HUDEP-2 (cell line): Measurements from ENCODE around the gene GPR183.

Experiments used
- DNase-seq, 76 experiments: peaks; one replicate each; lab custom pipeline; 2025; ENCODE audit not compliant: unreplicated experiment in 76 of 76; lab: John Stamatoyannopoulos, UW

GPR183 gene, protein sequence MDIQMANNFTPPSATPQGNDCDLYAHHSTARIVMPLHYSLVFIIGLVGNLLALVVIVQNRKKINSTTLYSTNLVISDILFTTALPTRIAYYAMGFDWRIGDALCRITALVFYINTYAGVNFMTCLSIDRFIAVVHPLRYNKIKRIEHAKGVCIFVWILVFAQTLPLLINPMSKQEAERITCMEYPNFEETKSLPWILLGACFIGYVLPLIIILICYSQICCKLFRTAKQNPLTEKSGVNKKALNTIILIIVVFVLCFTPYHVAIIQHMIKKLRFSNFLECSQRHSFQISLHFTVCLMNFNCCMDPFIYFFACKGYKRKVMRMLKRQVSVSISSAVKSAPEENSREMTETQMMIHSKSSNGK

DNA sequence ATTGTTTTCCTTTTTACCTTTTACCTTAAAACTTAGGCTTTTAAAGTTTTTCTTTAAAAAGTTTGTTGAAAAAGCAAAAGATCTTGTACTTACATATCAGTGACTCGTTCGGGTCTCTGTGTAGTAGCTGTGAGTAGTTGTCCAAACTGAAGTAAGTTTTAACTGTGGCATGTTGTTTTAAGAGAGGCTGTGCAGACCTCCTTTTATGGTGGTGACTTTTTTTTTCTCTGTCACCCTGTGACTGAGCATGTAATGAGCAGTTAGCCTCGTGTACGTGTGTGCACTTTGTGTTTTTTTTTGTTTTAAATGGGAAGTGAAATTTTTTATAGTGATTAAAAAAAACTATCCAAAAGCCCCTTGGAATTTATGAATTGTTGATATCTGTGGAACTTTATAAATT lies at the start of gene GPR183:
Gene GPR183 (minus strand): TSS at position 153 of the 400 bp plus-strand sequence. CDS start 11,254 bp downstream, outside the sequence.
- no peak for DNase-seq

DNA sequence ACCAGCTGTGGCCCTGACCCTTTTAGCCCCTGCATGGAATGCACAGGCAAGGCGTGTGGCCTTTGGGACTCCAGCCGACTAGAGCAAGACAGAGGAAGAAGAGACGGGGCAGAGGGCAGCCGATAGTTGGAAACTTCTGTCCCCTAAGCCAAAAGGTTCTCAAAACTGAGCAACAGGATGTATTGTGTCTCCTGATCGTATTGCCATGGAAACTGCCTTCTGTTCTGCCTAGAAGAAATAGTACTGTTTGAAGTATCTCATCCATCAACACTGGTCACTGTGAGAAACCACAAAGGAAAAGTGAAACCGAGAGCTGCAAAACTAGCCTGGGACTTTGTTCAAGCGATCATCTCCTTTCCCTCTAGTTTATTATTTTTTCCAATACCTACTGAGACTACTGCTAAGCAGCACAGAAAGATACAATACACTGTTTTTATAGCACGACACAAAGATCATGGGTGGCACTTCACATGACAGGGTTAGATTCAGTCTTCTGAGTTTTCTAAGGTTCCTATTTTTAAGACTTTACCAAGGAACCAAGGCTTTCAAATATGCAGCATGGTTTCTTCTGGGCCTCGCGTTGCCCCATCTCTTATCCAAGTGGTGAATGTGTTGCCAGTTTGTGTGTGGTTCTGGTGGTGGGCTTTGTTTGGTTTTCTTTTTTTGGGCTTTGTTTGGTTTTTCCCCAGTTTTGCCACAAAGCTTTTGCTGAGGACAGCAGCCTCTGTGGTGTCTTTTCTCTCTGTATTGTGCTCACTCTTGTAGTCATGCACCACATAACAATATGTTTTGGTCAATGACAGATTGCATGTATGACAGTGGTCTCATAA lies 49.3 kb upstream of the GPR183 start:
- DNase-seq: peak in 2 of 76 experiments; percentile 8 to 29

GRCh38 chr13:99356012-99356261 lies 48.7 kb upstream of the GPR183 start:
- no peak for DNase-seq

DNA sequence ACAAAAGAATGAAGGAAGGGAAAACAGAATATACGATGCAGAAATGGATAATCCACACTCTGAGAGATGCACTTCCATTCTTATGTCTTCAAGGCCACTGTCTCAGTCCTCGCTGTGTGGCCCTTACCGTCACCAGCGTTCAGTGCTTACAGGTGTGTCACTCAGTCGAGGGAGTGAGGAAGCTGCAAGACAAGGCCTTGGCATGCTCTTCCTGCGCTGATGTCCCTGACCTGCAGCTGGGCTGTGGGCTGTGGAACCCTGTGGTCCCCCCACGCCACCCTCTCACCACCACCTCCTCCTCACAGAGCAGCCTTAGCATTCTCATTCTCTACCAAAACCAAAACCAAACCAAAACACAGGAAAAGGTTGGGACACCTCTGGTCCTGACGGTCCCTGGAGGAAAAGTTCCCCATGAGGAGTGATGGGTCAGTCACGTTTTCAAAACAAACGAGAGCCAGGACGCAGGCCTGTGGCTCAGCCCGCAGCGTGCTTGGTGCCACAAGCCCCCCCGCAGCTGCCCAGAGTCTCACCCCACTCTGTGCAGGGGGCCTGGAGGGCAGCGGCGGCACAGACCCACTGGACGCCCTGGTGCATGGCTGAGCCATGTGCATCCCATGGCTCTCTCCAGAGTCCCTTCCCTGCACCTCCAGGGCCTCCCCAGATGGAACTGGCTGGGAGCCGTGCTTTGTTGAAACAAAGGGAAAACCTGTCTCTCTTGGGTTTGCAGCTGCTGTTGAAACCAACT lies 48.2 kb upstream of the GPR183 start:
- DNase-seq: no peak

GRCh38 chr13:99354371-99354951 lies 47.3 kb upstream of the GPR183 start:
- no peak for DNase-seq

- no peak for DNase-seq
Observed at GRCh38 chr13:99353836-99354235, 46.6 kb upstream of the GPR183 start.

DNA sequence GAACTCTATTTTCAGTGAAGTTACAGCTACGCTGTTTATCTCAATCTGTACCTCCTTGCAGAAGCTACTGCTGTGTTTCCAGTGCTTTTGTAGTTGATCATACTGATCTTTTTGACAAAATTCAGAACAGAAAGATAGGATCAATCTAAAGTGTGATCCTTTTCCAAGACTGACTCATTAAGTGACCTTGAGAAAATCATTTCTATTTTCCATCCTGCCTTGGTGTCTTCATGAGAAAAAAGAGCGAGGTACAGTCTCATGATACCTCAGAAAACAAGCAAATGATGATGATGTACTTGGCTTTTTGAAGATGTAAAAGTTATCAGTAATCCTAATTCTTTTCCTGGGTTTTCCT lies 46.0 kb upstream of the GPR183 start:
- DNase-seq: no peak

- no peak for DNase-seq
Observed at GRCh38 chr13:99352351-99353245, 45.4 kb upstream of the GPR183 start.

DNA sequence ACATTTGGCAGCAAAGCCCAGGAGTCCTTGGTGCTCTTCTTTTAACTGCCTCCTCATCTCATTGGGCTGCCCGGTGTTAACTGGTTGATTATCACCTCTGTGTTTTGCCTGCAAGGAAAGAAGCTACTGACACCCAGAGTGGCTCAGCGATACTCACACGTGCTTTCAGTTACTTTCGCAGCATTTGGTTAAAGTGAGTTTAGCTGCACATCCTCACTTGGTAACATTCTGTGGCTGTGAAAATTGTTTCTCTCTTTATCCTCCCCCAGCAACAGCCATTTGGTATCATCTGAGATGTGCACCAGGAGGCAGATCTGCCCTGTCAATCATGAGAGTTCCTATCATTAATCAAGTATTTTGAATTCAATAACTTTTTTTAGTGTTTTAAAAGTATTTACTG lies 44.6 kb upstream of the GPR183 start:
- no peak for DNase-seq

- DNase-seq: no peak
Observed at GRCh38 chr13:99350191-99350590, 43.0 kb upstream of the GPR183 start.

- no peak for DNase-seq
Observed at GRCh38 chr13:99347911-99348451, 40.8 kb upstream of the GPR183 start.

GRCh38 chr13:99347335-99347878 lies 40.2 kb upstream of the GPR183 start:
- DNase-seq: no peak

GRCh38 chr13:99346335-99347042 lies 39.3 kb upstream of the GPR183 start:
- DNase-seq: no peak

DNA sequence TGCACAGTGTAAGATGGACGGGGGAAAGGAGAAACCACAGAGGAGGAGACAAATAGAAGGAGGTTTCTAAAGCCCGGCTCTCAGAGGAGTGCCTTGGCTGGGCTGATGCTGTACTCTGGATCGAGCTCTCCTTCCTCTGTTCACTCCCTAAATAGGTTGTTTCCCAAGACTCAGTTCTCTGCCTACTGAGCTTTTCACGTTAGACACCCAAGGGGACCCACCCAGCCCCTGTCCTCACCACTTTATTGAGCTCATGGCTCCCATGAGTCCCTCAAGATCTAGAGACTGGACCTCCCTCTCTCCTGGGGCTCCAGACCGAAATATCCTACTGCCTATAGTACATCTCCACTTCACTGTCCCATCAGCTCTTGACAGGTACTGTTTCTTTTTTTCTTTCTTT lies 38.1 kb upstream of the GPR183 start:
- no peak for DNase-seq

DNA sequence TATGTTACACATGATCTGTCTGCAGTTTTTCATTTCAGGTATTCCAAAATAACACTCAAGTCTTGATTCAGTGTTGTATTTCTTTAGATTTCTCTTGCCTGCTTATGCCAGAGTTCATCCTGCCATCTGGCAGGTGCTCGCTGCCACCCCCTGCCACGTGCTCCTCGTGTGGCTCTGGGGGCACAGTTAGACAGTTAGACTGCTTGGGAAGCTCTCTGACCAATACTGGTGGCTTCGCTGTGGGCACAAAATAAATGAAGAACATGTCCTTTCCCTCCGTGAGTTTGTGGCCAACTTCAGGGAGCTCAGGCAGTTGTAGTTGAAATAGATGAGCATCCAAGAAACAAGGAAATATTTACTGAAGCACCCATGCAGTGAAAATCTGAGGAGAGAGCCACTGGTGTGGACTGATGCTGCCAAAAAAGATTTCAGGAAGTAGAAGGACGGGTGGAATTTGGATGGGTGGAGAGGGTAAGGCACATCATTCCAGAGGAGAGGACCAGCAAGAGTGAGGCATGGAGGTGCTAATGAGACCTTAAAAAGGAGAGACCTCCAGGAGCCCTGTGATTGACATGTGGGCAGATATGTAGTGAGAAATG lies 37.5 kb upstream of the GPR183 start:
- no peak for DNase-seq

- no peak for DNase-seq
Observed at GRCh38 chr13:99342723-99343315, 35.6 kb upstream of the GPR183 start.

GRCh38 chr13:99341969-99342722 lies 34.9 kb upstream of the GPR183 start:
- no peak for DNase-seq

- no peak for DNase-seq
Observed at GRCh38 chr13:99340638-99341037, 33.4 kb upstream of the GPR183 start.
